ENCODE results near the gene CENPU. TPM values are rescaled to one million over a fixed set of nuclear protein-coding genes. Genes with fewer than 3 reads are reported as not detected.
"Not testable (repeated sequence)": the region's sequence is repeated elsewhere in the genome, so short reads cannot be mapped to it uniquely, and the experiment has no call there.

Gene CENPU, protein sequence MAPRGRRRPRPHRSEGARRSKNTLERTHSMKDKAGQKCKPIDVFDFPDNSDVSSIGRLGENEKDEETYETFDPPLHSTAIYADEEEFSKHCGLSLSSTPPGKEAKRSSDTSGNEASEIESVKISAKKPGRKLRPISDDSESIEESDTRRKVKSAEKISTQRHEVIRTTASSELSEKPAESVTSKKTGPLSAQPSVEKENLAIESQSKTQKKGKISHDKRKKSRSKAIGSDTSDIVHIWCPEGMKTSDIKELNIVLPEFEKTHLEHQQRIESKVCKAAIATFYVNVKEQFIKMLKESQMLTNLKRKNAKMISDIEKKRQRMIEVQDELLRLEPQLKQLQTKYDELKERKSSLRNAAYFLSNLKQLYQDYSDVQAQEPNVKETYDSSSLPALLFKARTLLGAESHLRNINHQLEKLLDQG
- total RNA-seq: 1 to 10 TPM; 1.5 to 5.6 (median 4.1) TPM

DNA sequence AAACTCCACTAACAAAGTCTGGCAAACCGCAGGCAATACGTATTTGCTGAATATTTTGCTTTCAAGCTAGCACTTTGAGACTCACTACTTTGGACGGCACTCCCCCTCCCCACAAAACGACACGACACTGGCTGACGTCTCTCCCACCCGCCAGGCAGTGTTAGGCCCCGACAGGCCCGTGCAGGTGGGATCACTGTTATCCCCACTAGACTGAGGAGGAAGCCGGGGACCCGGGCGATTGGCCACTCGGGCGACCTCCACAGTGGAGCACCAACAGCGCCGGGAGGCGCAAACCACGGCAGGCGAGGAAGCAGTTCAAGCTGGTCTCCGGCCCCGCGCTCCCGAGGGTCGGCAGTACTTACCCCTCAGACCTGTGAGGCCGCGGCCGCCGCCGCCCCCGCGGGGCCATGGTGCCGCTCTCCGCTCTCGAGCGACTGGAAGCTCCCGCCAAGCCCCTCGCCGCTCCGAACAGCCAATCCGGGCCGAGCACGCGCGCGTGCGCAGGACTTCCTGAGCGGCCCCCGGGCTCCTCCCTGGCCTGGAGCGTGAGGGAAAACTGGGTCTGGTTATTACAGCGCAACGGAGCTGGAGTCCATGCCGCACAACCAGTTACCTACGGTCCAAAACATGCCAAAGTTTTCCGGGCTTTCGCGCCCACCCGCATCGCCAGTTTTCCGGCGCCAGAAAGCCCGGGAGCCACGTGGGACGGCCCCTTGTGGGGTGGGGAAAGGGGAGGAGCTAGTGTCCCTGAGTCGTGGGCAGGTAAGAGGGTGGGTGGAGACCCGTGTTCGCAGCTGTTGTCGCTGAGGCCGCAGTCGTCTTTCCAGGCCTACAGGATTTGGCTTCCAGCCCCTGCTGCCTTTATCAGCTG, at the start of gene CENPU:
Gene CENPU (minus strand): TSS at position 443 of the 871 bp plus-strand sequence. CDS start 34 bp downstream, at position 409.
- Histone ChIP-seq H3K27me3 (no peaks in the 10 kb centered on the region), H3K36me3 (no peaks in the 10 kb centered on the region), H3K4me3 (peak within 1 kb of the TSS; percentile 45 to 74 (median 62)), H3K4me1 (peaks cover 0 to 26% (median 8%) of the 10 kb centered on the region in 4 donors), H3K9me3 (no peaks in the 10 kb centered on the region), H3K27ac (peak within 1 kb of the TSS; percentile 69 to 79 (median 74))
- WGBS, 2 donors (ENCODE audit: low coverage in 1 of 2): 1% methylated on average over 44 of the region's 69 CpGs; no CpG with 5 or more reads in 1 of the 2 donors
- intact Hi-C loops (cut with DNase I; ENCODE audit: low total_unique reads): no loop called here
- peak; percentile 97 for DNase-seq
- in situ Hi-C loops (cut with MboI; ENCODE audit: low pct_ligation_motif_present in 1 of 4, low pct_unique_long_range_greater_than_20kb in 1 of 4, low sequenced_read_pairs in 3 of 4): loop anchor here in 1 of 4 donors (25.0 kb wide), 1 partner anchor 253 kb away; no protein-coding TSS in a partner anchor
- TF ChIP-seq POLR2AphosphoS5 (IDR thresholded peaks at IDR 0.05) (peak; percentile 69 to 81 (median 80)), POLR2A (IDR thresholded peaks at IDR 0.05) (peak; percentile 46), EP300 (IDR thresholded peaks at IDR 0.05; ENCODE audit: low read depth) (peak; percentile 18)
- TF ChIP-seq, protein P1, sequence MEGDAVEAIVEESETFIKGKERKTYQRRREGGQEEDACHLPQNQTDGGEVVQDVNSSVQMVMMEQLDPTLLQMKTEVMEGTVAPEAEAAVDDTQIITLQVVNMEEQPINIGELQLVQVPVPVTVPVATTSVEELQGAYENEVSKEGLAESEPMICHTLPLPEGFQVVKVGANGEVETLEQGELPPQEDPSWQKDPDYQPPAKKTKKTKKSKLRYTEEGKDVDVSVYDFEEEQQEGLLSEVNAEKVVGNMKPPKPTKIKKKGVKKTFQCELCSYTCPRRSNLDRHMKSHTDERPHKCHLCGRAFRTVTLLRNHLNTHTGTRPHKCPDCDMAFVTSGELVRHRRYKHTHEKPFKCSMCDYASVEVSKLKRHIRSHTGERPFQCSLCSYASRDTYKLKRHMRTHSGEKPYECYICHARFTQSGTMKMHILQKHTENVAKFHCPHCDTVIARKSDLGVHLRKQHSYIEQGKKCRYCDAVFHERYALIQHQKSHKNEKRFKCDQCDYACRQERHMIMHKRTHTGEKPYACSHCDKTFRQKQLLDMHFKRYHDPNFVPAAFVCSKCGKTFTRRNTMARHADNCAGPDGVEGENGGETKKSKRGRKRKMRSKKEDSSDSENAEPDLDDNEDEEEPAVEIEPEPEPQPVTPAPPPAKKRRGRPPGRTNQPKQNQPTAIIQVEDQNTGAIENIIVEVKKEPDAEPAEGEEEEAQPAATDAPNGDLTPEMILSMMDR (IDR thresholded peaks at IDR 0.05): peak in 1 of 5 experiments; percentile 13

DNA sequence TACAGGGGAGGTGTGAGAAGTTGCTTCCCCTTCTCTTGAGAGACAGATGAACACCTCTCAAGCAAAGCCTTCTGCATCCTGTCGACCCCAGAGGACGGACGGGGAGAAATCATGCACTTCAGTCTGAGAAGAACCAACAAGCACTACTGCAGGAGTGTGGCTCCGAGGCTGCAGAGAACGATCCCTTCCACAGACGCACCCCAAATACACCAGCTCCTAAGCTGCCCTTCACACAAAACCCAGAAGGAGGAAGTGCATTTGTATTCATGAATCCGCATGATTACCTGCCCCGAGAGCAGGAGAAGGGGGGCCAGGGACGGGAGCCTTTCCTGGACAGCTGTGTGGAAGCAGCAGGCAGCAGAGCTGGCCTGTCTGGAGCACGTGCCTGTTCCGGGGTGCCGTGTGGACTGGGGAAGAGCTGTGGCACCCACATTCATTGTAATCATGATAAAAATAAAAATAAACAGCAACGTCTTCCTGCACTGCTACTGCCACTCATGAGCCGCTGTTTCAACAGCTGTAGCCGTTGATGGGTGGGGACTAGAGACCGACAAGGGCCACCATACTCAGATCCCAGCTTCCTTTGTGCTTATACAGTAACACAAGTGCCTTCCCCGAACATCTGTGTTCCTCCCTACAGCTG, 49.0 kb upstream of the CENPU start:
- no peaks in the 10 kb centered on the region for H3K9me3 ChIP-seq
- intact Hi-C loops (cut with DNase I; ENCODE audit: low total_unique reads) (no loop called here), in situ Hi-C loops (cut with MboI; ENCODE audit: low pct_ligation_motif_present in 1 of 4, low pct_unique_long_range_greater_than_20kb in 1 of 4, low sequenced_read_pairs in 3 of 4) (no loop called here)
- TF ChIP-seq, protein P1 (IDR thresholded peaks at IDR 0.05): no peak
- TF ChIP-seq POLR2AphosphoS5 (IDR thresholded peaks at IDR 0.05) (no peak), EP300 (IDR thresholded peaks at IDR 0.05; ENCODE audit: low read depth) (no peak), POLR2A (IDR thresholded peaks at IDR 0.05) (no peak)
- no peak overlapping the region for H3K4me3 ChIP-seq
- WGBS, 2 donors (ENCODE audit: low coverage in 1 of 2): 73 to 81% methylated on average over 6 to 16 of the region's 17 CpGs
- no peaks in the 10 kb centered on the region for H3K4me1 ChIP-seq
- no peak for DNase-seq
- peaks cover 0 to 5% (median 0%) of the 10 kb centered on the region in 4 donors for H3K36me3 ChIP-seq
- H3K27ac ChIP-seq: no peak overlapping the region
- H3K27me3 ChIP-seq: no peaks in the 10 kb centered on the region

DNA sequence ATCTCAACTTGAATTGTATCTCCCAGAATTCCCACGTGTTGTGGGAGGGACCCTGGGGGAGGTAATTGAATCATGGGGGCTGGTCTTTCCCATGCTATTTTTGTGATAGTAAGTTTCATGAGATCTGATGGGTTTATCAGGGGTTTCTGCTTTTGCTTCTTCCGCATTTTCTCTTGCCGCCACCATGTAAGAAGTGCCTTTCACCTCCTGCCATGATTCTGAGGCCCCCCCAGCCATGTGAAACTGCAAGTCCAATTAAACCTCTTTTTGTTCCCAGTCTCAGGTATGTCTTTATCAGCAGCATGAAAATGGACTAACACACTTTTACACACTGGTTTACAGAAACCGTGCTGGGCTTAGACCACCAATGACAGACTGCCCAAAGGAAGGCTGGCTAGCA, 45.3 kb upstream of the CENPU start:
- H3K9me3 ChIP-seq; H3K27me3 ChIP-seq; H3K36me3 ChIP-seq; in situ Hi-C loops (cut with MboI; ENCODE audit: low pct_ligation_motif_present in 1 of 4, low pct_unique_long_range_greater_than_20kb in 1 of 4, low sequenced_read_pairs in 3 of 4); H3K4me1 ChIP-seq; H3K27ac ChIP-seq; DNase-seq; H3K4me3 ChIP-seq; intact Hi-C loops (cut with DNase I; ENCODE audit: low total_unique reads): not testable (repeated sequence)
- 89% methylated on average over 4 of the region's 4 CpGs for WGBS, 2 donors (ENCODE audit: low coverage in 1 of 2)

DNA sequence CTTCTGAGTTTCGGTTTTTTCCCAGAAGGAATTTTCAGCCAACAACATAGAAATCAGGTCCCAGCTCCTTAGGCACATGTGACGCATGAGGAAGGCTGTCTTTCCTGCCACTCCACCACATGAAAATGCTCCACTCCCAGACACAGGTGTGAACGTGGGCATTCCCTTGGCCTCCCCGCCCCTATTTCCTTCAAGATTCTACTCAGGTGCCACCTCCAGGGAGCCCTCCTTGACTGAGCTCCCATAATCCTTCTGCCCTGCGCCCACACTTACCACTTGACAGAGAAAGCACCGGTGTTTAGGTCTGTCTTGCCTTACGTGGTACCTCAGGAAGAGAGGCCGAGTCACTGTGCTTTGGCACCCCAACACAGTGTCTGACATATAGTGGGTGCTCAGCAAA, 44.4 kb upstream of the CENPU start:
- TF ChIP-seq, protein P1 (IDR thresholded peaks at IDR 0.05): no peak
- no peak for TF ChIP-seq POLR2A (IDR thresholded peaks at IDR 0.05)
- no peak for TF ChIP-seq EP300 (IDR thresholded peaks at IDR 0.05; ENCODE audit: low read depth)
- no peak for TF ChIP-seq POLR2AphosphoS5 (IDR thresholded peaks at IDR 0.05)
- no peak overlapping the region for H3K27ac ChIP-seq
- WGBS, 2 donors (ENCODE audit: low coverage in 1 of 2): 50 to 83% methylated on average over 2 to 8 of the region's 8 CpGs
- no peaks in the 10 kb centered on the region for H3K4me1 ChIP-seq
- peaks cover 0 to 3% (median under 1%) of the 10 kb centered on the region in 4 donors for H3K36me3 ChIP-seq
- intact Hi-C loops (cut with DNase I; ENCODE audit: low total_unique reads) (no loop called here), in situ Hi-C loops (cut with MboI; ENCODE audit: low pct_ligation_motif_present in 1 of 4, low pct_unique_long_range_greater_than_20kb in 1 of 4, low sequenced_read_pairs in 3 of 4) (no loop called here)
- H3K9me3 ChIP-seq: no peaks in the 10 kb centered on the region
- H3K27me3 ChIP-seq: no peaks in the 10 kb centered on the region
- no peak for DNase-seq
- no peak overlapping the region for H3K4me3 ChIP-seq

Data from transverse colon (tissue), 4 donors.